Urinary bladder (tissue), 4 donors: ENCODE results near the gene KCNAB1. TPM values are rescaled to one million over a fixed set of nuclear protein-coding genes. Genes with fewer than 3 reads are reported as not detected.

ENCODE experiments used
- DNase-seq: peaks from one replicate; pipeline ENCODE4 v3.0.0-alpha.2; 2015; ENCODE audit errors: extremely low spot score
- H3K27ac ChIP-seq: one replicate; pipeline ENCODE4 v1.5.1; 2013; ENCODE audit warnings: low read depth, mild to moderate bottlenecking, moderate library complexity
- H3K36me3 ChIP-seq: one replicate; pipeline ENCODE4 v1.6.1; 2013; ENCODE audit warnings: mild to moderate bottlenecking, moderate library complexity; ENCODE audit not compliant: insufficient read depth
- H3K4me1 ChIP-seq: one replicate; pipeline ENCODE4 v1.6.1; 2013; ENCODE audit warnings: mild to moderate bottlenecking, moderate library complexity; ENCODE audit not compliant: insufficient read depth
- H3K4me3 ChIP-seq: one replicate; pipeline ENCODE4 v1.5.1; 2013; ENCODE audit warnings: low read depth, low read length
- WGBS: extraction: QIAGEN DNeasy Blood & Tissue Kit; methylation state at CpG from one replicate; pipeline ENCODE4 v1.1.7; 2013; 5-methylcytosine and 5-hydroxymethylcytosine counted together
- polyA plus RNA-seq: library from polyadenylated mRNA; stranded (reverse); fragments of 200-250 nt; gene quantifications from one replicate; pipeline ENCODE4 v1.2.3, GENCODE V29; 2013
- total RNA-seq: library from RNA; depleted of rRNA; stranded (reverse); fragments of >200 nt; gene quantifications from one replicate; pipeline ENCODE4 v1.2.3, GENCODE V29; 2014
- donor health status: healthy with polysubstance abuse.
- donor health status: healthy.

Gene KCNAB1
- total and polyA plus RNA-seq, 2 donors = 3.7 to 4.9 TPM

DNA sequence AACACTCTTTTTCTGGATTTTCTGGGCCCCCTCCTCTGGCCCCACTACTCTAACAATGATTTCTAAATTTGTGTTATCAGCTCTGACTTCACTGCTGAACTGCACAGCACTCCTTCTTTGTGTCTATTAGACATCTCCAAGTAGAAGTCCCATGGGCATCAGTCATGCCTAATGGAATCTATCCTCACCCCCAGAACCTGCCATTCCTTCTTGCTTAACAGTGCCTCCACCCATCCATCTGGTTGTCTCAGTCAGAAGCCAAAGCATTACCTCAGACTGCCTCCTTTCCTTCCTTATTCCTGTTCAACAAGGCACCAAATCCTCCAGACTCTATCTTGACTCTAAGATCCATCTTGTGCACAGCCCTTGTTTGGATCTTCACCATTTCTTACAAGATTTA lies 398.3 kb downstream of the KCNAB1 start:
- no peaks in the 10 kb centered on the region for H3K4me1 ChIP-seq
- H3K27ac ChIP-seq = no peak overlapping the region
- no peak overlapping the region for H3K4me3 ChIP-seq
- no peak for DNase-seq
- no peaks in the 10 kb centered on the region for H3K36me3 ChIP-seq

DNA sequence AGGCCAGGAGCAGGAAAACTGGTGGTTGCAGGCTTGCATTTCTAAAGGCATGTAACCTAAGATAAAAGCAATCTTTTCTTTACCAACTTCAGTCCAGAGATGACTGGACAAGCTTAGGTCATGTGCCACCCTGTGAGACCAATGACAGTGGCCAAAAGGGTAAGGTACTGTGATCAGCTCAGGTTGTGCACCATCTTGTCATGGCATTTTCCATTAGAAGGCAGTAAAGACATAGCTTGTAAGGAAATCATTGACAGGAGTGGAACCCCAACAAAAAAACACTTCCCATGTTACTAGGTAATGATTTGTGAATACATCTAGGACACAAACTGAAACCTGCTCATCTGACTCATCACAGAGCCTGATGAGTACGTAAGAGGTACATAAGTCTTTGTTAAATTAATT lies 399.4 kb downstream of the KCNAB1 start:
- no peak for DNase-seq
- Histone ChIP-seq H3K36me3 (no peaks in the 10 kb centered on the region), H3K27ac (no peak overlapping the region), H3K4me1 (no peaks in the 10 kb centered on the region), H3K4me3 (no peak overlapping the region)
- 93% methylated on average over 1 of the region's 1 CpG for WGBS

DNA sequence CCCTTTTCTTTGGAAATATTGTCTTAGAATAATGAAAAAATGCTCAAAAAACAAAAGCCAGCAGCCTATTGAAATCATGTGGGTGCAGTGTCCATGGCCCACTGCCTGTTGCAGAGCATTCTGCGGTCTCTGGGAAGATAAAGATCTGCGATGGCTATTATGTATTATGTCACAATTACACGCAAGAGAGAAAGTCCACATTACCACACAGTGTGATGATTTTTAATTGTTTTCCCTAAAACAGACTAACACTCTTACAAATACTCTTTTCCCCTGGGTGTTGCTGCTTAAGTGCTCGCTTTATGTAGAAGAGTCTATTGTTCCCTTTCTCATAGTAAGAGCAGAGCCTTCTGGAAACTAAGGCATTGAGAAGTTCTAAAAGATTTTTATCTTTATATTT lies 402.3 kb downstream of the KCNAB1 start:
- 88% methylated on average over 4 of the region's 4 CpGs for WGBS
- Histone ChIP-seq H3K4me3 (no peak overlapping the region), H3K4me1 (no peaks in the 10 kb centered on the region), H3K36me3 (no peaks in the 10 kb centered on the region), H3K27ac (no peak overlapping the region)
- DNase-seq = no peak

DNA sequence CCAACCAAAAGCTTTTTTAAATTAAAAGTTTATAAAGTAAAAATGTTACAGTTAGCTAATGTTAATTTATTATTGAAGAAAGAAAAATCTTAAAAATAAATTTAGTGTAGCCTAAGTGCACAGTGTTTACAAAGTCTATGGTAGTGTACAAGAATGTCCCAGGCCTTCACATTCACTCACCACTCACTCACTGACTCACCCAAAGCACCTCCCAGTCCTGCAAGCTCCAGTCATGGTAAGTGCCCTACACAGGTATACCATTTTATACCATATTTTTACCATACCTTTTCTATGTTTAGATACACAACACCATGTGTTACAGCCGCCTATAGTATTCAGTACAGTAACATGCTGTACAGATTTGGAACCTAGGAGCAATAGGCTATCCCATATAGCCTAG lies 405.4 kb downstream of the KCNAB1 start:
- 99% methylated on average over 1 of the region's 1 CpG for WGBS
- Histone ChIP-seq H3K4me3 (no peak overlapping the region), H3K36me3 (no peaks in the 10 kb centered on the region), H3K4me1 (no peaks in the 10 kb centered on the region), H3K27ac (no peak overlapping the region)
- no peak for DNase-seq

DNA sequence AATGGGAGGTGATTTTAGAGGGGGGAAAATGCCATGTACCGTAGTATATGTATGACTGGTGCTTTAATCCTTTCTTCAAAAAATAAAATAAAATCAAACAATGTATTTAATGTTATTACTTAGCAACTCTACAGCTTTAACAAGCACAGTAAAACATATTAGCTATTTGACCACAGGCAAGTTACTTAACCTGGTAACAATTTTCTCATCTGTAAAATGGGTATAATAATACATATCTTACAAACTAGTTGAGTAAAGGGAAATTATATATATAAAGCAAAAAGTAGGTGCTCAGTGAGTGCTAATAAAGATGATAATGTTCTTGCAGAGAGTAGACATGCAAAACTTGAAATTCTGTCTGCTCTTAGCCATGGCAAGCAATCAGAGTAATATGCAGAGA lies 406.7 kb downstream of the KCNAB1 start:
- 99% methylated on average over 1 of the region's 1 CpG for WGBS
- no peak for DNase-seq
- H3K36me3 ChIP-seq = no peaks in the 10 kb centered on the region
- H3K27ac ChIP-seq = no peak overlapping the region
- H3K4me3 ChIP-seq = no peak overlapping the region
- H3K4me1 ChIP-seq = no peaks in the 10 kb centered on the region

DNA sequence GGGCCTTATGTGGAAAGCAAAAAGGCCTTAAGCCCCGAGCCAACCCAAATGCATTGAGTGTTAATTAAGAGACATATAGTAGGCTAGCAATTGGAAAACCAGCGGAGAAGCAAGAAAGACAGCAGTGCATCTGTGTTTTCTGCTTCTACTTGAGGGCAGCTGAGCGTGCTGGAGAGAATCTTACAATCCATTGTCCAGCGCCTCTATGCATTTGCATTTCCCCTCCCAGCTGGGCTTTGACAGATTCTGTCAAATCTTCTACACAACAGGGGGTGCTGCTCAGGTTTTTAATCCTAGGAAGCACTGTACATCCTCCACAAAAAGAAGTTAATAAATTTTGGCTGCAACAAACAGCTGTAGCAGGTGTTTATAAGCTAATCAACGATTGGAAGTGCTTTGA lies 410.6 kb downstream of the KCNAB1 start:
- H3K4me1 ChIP-seq = no peaks in the 10 kb centered on the region
- DNase-seq = no peak
- H3K27ac ChIP-seq = no peak overlapping the region
- H3K4me3 ChIP-seq = no peak overlapping the region
- 83% methylated on average over 5 of the region's 5 CpGs for WGBS
- no peaks in the 10 kb centered on the region for H3K36me3 ChIP-seq

DNA sequence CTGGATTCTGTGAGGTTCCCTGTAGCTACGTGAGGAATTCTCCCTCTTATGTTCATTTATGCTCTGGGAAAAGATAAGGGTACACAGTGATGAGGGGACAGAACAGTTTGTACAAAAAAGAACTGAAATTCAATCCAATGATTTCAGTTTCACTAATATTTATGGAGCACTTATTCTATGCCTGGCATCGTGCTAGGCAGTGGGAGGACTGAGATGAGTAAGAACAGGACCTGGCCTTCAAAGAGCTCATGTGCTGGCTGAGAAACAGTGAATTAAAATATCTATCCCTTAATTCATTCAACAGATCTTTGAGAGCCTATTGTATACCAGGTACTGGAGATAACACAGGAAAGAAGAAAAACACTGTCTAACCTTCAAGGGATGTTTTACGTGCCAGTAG lies 412.4 kb downstream of the KCNAB1 start:
- no peak for DNase-seq
- H3K36me3 ChIP-seq = no peaks in the 10 kb centered on the region
- no peaks in the 10 kb centered on the region for H3K4me1 ChIP-seq
- H3K27ac ChIP-seq = no peak overlapping the region
- 48% methylated on average over 3 of the region's 3 CpGs for WGBS
- no peak overlapping the region for H3K4me3 ChIP-seq

DNA sequence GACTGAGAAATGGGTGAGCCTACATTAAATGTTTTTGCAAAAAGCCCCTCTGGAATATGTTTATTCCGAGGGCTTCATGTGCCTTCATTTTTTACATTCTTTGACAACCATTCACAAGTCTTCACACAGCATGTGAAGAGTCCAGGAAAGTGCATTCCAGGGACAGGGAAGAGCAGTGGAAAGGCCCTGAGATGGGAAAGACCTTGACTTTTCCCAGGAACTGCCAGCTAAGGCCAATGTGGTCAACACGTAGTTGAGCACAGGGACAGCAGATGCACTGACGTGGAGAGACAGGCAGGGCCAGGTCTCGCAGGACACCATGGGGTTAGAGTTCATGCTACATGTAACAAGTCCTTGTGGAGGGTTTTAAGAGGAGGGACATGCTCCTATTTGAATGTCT lies 412.8 kb downstream of the KCNAB1 start:
- WGBS = 77% methylated on average over 4 of the region's 4 CpGs
- Histone ChIP-seq H3K4me1 (no peaks in the 10 kb centered on the region), H3K27ac (no peak overlapping the region), H3K4me3 (no peak overlapping the region), H3K36me3 (no peaks in the 10 kb centered on the region)
- DNase-seq = no peak

DNA sequence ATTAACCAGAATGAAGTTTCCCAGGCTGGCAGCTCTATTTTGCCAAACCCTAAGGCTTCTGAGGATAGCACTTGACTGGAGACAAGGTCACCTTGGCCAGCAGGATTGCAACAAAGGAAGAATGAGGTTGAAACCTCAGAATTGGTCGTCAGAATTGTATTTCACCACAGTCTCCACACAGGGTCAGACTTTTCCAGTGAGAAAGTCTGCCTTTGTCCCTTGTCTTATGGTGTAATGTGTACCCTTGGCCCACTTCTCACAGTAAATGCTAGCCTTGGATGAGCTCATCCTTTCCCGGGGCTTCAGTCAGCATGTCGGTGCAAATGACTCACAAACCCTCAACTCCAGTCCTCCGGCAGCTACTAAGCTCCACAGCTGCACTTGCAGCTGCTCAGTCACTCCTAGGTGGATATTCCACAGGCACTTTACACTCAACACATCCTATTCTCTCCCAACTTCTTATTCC lies 414.8 kb downstream of the KCNAB1 start:
- H3K36me3 ChIP-seq = no peaks in the 10 kb centered on the region
- no peak overlapping the region for H3K4me3 ChIP-seq
- H3K27ac ChIP-seq = no peak overlapping the region
- 13% methylated on average over 4 of the region's 4 CpGs for WGBS
- DNase-seq = peak; percentile 64
- H3K4me1 ChIP-seq = no peaks in the 10 kb centered on the region

DNA sequence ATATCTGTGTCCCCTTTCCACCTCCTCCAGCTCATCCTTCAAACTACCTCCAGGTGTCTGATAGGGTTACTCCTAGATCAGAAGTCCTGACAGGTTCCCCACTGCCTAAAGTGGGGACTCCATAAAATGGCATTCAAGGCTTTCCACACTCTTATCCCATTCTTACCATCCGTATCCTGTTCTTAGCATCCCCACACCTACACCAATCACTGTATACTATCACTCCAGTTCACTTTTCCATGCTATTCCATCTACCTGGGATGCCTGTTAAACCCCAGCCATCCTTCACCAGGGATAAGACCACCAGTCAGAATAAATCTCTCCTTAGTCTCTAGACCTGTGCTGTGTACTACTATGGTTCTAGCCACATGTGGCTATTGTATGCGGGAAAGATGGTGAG lies 415.4 kb downstream of the KCNAB1 start:
- no peaks in the 10 kb centered on the region for H3K36me3 ChIP-seq
- no peak for DNase-seq
- no peaks in the 10 kb centered on the region for H3K4me1 ChIP-seq
- H3K4me3 ChIP-seq = no peak overlapping the region
- WGBS = 96% methylated on average over 2 of the region's 2 CpGs
- H3K27ac ChIP-seq = no peak overlapping the region

DNA sequence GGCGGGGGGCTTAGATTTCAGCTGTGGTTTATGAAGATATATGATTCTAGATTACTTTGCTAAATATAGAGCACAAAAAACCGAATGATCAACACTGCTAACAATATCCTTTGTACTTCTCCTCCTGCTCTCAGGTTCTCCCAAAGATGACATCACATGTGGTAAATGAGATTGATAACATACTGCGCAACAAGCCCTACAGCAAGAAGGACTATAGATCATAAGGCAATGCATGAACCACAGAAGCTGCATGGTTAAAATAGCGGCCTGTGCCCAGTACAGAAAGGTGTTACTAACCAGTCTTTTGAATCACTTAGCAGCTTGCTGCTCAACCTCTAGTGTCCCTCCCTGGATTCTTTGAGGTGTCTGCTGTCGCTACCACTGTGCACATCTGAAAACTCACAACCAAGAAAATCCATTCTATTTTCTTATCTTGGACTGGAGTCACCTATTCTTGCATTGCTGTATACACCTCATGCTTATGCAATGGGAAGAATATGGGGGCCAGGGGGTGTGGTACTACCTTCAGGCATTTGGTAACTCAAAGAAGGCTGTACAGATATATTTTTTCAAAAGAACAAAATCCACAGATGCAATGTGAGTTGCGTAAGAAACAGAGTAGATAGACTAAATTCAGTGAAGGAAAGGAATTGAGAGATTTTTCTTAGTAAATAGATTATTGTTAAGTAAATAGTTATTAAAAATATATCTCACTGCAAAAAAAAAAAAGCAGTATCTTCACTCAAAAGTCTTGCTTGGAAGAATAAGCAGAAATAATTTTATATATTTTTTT lies 416.3 kb downstream of the KCNAB1 start:
- no peak for DNase-seq
- no peaks in the 10 kb centered on the region for H3K36me3 ChIP-seq
- no peaks in the 10 kb centered on the region for H3K4me1 ChIP-seq
- no peak overlapping the region for H3K27ac ChIP-seq
- WGBS = 92% methylated on average over 6 of the region's 6 CpGs
- no peak overlapping the region for H3K4me3 ChIP-seq

DNA sequence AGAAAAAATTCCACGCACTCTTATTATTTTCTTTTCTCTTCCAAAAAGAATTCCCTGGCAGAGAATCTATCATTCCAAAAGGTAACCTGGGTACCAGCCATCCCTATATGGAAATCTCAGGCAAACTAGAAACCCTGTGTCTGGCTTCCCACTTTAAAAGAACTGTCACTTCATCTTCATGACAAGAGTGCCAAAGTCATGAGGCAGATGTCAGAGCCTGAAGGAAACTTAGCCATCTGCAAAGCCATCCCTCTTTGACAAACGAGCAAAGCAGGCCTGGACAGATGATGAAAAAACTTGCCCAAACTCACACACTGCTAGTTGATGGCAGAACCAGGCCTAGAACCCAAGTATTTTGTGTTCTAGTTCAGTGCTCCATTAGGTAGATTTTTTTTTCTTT lies 418.7 kb downstream of the KCNAB1 start:
- no peak for DNase-seq
- Histone ChIP-seq H3K36me3 (peaks cover 2% of the 10 kb centered on the region), H3K27ac (no peak overlapping the region), H3K4me1 (no peaks in the 10 kb centered on the region), H3K4me3 (no peak overlapping the region)
- 63% methylated on average over 2 of the region's 2 CpGs for WGBS

DNA sequence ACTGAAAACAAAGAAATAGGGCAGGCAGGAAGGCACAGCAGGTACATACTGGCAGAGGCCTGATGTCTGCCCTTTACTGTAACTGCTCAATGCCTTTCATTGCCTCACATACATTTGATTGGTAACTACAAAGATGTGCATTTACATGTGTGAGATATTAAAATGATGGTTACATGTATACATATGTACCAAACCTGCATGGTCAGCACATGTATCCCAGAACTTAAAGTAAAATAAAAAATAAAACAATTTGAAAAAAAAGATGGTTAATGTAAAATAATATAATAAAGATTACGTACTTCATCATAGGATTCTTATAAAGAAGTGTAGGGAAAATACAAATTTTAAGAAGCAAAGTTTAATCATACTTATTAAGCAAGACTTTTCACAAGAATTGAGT lies 419.4 kb downstream of the KCNAB1 start:
- Histone ChIP-seq H3K4me3 (no peak overlapping the region), H3K36me3 (peaks cover 4% of the 10 kb centered on the region), H3K27ac (no peak overlapping the region), H3K4me1 (no peaks in the 10 kb centered on the region)
- no peak for DNase-seq
- WGBS = 99% methylated on average over 1 of the region's 1 CpG

DNA sequence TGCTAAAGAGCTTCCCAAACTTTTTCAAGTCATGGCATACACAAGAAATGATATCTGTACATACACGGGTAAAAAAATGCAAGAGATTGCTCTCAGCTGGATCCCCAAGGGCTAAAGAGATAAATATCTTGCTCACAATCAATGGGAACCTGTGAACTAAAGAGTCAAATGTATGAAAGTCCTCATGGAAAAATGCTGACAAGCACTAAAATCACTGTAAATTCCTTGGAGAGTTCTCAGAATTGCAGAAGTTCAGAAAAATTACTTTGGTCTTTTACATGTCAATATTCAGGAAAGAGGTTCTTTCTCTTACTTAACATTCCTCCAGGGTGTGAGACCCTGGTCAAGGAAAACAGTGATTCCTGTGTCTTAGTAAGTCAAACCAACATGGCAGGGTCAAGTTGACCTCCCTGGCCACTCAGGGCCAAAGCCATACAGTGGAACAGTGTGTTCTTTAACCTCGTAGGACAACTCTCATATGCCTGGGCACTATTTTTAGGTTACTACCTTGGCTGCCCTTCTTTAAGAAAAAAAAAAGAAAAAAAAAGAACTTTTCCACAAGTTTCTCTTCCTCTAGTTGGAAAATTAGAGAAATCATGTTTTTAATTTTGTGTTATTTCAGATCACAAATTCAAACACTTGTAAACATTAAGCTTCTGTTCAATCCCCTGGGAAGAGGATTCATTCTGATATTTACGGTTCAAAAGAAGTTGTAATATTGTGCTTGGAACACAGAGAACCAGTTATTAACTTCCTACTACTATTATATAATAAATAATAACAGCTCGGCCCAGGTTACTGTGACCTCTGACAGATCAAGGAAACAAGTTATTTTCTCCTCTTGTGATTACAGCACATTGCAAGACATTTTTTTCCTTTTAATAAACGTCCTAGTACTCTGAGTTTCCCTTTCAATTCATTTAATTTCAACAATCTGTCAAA lies 422.0 kb downstream of the KCNAB1 start:
- WGBS = 58% methylated on average over 5 of the region's 5 CpGs
- Histone ChIP-seq H3K36me3 (peaks cover 4% of the 10 kb centered on the region), H3K27ac (no peak overlapping the region), H3K4me3 (no peak overlapping the region), H3K4me1 (no peaks in the 10 kb centered on the region)
- no peak for DNase-seq
